ENCODE results near the gene PHLDB1. TPM values are rescaled to one million over a fixed set of nuclear protein-coding genes. Genes with fewer than 3 reads are reported as not detected.
A peak's percentile ranks its signal among the peaks of the same experiment; 100 is the strongest.

The PHLDB1 gene
- total RNA-seq, 4 donors from 2014 or later = 92.6 to 276 (median 161) TPM

DNA sequence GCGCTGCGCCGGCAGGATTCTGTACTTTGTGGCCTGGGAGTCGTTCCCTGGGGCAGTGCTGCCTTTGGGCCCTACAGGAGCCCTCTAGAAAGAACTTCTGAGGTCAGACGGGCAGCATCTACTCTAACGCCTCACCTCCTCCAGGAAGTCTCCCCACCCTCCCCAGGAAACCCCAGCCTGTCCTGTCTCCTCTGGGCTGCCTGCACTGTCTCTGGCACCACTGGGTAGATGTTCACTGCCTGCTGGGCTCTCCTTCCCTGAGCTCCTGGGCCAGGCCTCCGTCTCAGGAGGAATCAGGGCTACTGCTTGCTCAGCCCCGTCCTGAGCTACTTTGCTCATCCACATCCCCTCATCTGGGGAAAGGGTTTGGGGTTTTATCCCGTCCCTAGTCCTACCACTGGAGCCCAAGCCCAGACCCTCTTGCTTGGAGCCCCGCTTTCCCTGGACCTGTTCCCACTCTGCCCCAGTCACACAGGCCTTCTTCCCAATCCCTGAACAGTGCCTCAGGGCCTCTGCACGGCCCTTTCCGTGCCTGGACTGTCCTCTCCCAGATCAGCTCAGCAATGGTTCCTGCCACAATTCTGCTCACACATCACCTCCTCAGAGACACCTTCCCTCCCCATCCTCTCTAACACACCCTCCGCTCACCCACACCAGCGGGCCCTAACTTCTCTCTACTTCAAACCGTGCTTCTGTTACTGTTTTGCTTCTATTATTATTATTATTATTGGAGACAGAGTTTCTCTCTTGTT is 83.3 kb downstream of the PHLDB1 start:
- Histone ChIP-seq H3K4me3 (no peak overlapping the region), H3K36me3 (no peaks in the 10 kb centered on the region), H3K27ac (peak overlapping the region; percentile 46 to 78 (median 72)), H3K27me3 (no peaks in the 10 kb centered on the region), H3K4me1 (peaks cover 4 to 21% (median 12%) of the 10 kb centered on the region in 4 donors), H3K9me3 (no peaks in the 10 kb centered on the region)
- TF ChIP-seq, protein P1, sequence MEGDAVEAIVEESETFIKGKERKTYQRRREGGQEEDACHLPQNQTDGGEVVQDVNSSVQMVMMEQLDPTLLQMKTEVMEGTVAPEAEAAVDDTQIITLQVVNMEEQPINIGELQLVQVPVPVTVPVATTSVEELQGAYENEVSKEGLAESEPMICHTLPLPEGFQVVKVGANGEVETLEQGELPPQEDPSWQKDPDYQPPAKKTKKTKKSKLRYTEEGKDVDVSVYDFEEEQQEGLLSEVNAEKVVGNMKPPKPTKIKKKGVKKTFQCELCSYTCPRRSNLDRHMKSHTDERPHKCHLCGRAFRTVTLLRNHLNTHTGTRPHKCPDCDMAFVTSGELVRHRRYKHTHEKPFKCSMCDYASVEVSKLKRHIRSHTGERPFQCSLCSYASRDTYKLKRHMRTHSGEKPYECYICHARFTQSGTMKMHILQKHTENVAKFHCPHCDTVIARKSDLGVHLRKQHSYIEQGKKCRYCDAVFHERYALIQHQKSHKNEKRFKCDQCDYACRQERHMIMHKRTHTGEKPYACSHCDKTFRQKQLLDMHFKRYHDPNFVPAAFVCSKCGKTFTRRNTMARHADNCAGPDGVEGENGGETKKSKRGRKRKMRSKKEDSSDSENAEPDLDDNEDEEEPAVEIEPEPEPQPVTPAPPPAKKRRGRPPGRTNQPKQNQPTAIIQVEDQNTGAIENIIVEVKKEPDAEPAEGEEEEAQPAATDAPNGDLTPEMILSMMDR (IDR thresholded peaks at IDR 0.05) = no peak
- no peak for TF ChIP-seq POLR2A (IDR thresholded peaks at IDR 0.05)
- TF ChIP-seq POLR2AphosphoS5 (IDR thresholded peaks at IDR 0.05) = no peak
- TF ChIP-seq EP300 (IDR thresholded peaks at IDR 0.05; ENCODE audit: low read depth) = no peak
- no peak for DNase-seq
- in situ Hi-C loops (cut with MboI; ENCODE audit: low pct_ligation_motif_present in 1 of 4, low pct_unique_long_range_greater_than_20kb in 1 of 4, low sequenced_read_pairs in 3 of 4) = loop anchor here in 3 of 4 donors (5.0 to 25.0 kb wide), 4 partner anchors 94 to 272 kb away; partner anchors contain the start of genes UPK2 (in 2 of the 3), DDX6 (in 1 of the 3) and FOXR1 (in 1 of the 3)
- intact Hi-C loops (cut with DNase I; ENCODE audit: low total_unique reads) = loop anchor here (5.0 kb wide), 1 partner anchor 202 kb away; no protein-coding TSS in a partner anchor
- 85 to 100% methylated on average over 5 to 15 of the region's 15 CpGs for WGBS, 2 donors (ENCODE audit: low coverage in 1 of 2)

DNA sequence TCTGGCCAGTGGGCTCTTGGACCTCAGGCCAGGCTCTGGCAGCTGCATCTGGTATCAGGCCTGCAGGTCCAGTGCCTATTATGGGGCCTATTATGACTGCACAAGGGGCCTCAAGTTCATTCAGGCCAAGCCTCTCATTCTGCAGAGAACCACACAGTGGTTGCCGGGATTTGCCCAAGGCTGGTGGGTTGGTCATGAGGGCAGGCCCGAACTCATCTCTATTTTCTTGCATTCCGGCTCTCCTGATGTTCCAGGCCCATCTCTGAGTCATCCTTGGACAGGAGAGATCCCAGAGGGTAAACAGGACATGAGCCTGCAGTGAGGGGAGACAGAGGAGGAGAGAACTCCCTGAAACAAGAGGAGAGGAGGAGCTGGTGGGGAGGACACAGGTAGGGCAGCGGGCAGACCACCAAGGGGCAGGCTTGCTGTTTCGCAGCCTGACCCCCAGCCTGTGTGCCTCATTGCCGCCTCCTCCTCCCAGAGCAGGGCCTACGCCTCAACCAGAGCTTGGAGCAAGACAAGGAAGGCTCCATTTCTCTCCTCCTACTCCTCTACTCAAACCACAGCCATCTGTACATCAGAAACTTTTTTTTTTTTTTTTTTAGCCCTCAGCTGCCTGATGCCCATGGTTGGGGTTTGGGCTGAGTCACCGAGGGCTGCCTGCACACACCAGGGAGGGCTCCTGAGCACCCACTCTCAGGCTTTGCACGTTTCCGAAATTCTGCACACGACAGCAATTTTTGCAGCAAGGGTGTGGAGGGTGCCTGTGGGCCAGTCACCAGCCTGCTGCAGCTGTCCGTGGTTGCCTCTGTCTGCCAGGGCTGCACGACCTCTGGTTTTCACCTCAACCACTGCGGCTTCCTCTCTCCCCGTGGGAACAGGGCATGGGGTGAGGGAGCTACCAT is 84.8 kb downstream of the PHLDB1 start:
- no peaks in the 10 kb centered on the region for H3K27me3 ChIP-seq
- 77 to 78% methylated on average over 4 to 15 of the region's 15 CpGs for WGBS, 2 donors (ENCODE audit: low coverage in 1 of 2)

GRCh38 chr11:118694185-118694584 is 86.8 kb downstream of the PHLDB1 start:
- no peaks in the 10 kb centered on the region for H3K9me3 ChIP-seq
- no peak overlapping the region for H3K27ac ChIP-seq
- peaks cover 4 to 21% (median 11%) of the 10 kb centered on the region in 4 donors for H3K4me1 ChIP-seq
- H3K36me3 ChIP-seq = no peaks in the 10 kb centered on the region
- TF ChIP-seq POLR2AphosphoS5 (IDR thresholded peaks at IDR 0.05) = no peak
- no peak for TF ChIP-seq POLR2A (IDR thresholded peaks at IDR 0.05)
- no peak for TF ChIP-seq EP300 (IDR thresholded peaks at IDR 0.05; ENCODE audit: low read depth)
- TF ChIP-seq, protein P1 (IDR thresholded peaks at IDR 0.05) = no peak
- no peaks in the 10 kb centered on the region for H3K27me3 ChIP-seq
- intact Hi-C loops (cut with DNase I; ENCODE audit: low total_unique reads) = loop anchor here (5.0 kb wide), 1 partner anchor 198 kb away; no protein-coding TSS in a partner anchor
- no peak overlapping the region for H3K4me3 ChIP-seq
- no peak for DNase-seq
- 84 to 93% methylated on average over 3 to 8 of the region's 8 CpGs for WGBS, 2 donors (ENCODE audit: low coverage in 1 of 2)
- in situ Hi-C loops (cut with MboI; ENCODE audit: low pct_ligation_motif_present in 1 of 4, low pct_unique_long_range_greater_than_20kb in 1 of 4, low sequenced_read_pairs in 3 of 4) = loop anchor here in 3 of 4 donors (5.0 to 25.0 kb wide), 4 partner anchors 91 to 268 kb away; partner anchors contain the start of genes UPK2 (in 2 of the 3), DDX6 (in 1 of the 3) and FOXR1 (in 1 of the 3)

More for the DNA sequence above, 84.8 kb downstream of the PHLDB1 start:
- in situ Hi-C loops (cut with MboI; ENCODE audit: low pct_ligation_motif_present in 1 of 4, low pct_unique_long_range_greater_than_20kb in 1 of 4, low sequenced_read_pairs in 3 of 4) = loop anchor here in 3 of 4 donors (5.0 to 25.0 kb wide), 4 partner anchors 93 to 270 kb away; partner anchors contain the start of genes UPK2 (in 2 of the 3), DDX6 (in 1 of the 3) and FOXR1 (in 1 of the 3)
- intact Hi-C loops (cut with DNase I; ENCODE audit: low total_unique reads) = loop anchor here (5.0 kb wide), 1 partner anchor 200 kb away; no protein-coding TSS in a partner anchor
- peaks cover 4 to 21% (median 12%) of the 10 kb centered on the region in 4 donors for H3K4me1 ChIP-seq
- DNase-seq = peak; percentile 23
- no peak for TF ChIP-seq POLR2AphosphoS5 (IDR thresholded peaks at IDR 0.05)
- TF ChIP-seq POLR2A (IDR thresholded peaks at IDR 0.05) = no peak
- no peak for TF ChIP-seq EP300 (IDR thresholded peaks at IDR 0.05; ENCODE audit: low read depth)
- TF ChIP-seq, protein P1 (IDR thresholded peaks at IDR 0.05) = no peak
- no peaks in the 10 kb centered on the region for H3K9me3 ChIP-seq
- no peak overlapping the region for H3K4me3 ChIP-seq
- H3K36me3 ChIP-seq = no peaks in the 10 kb centered on the region
- no peak overlapping the region for H3K27ac ChIP-seq

Data from transverse colon (tissue), 4 donors.